Stimulated activated naive CD8-positive, alpha-beta T cell treated with anti-CD3 and anti-CD28 coated beads, Interleukin-15, Interleukin-2, amounts not matched to agents 100 ng/mL and 50 ng/mL, for 24 hours (primary cell): ENCODE results near the gene TEX29.

ENCODE experiments used
- H3K27ac Mint-ChIP-seq: one replicate; pipeline ENCODE4 v1.8.0; 2021; ENCODE audit warnings: mild to moderate bottlenecking, mixed read lengths
- H3K27me3 Mint-ChIP-seq: one replicate; pipeline ENCODE4 v1.8.0; 2021; ENCODE audit warnings: mixed read lengths
- H3K36me3 Mint-ChIP-seq: one replicate; pipeline ENCODE4 v1.8.0; 2021; ENCODE audit warnings: low read depth, mixed read lengths
- H3K4me1 Mint-ChIP-seq: one replicate; pipeline ENCODE4 v1.8.0; 2021; ENCODE audit warnings: low read depth, mixed read lengths
- H3K4me3 Mint-ChIP-seq: one replicate; pipeline ENCODE4 v1.8.0; 2021; ENCODE audit warnings: mild to moderate bottlenecking, mixed read lengths
- H3K9me3 Mint-ChIP-seq: one replicate; pipeline ENCODE4 v1.8.0; 2021; ENCODE audit warnings: mixed read lengths

TEX29 gene

DNA sequence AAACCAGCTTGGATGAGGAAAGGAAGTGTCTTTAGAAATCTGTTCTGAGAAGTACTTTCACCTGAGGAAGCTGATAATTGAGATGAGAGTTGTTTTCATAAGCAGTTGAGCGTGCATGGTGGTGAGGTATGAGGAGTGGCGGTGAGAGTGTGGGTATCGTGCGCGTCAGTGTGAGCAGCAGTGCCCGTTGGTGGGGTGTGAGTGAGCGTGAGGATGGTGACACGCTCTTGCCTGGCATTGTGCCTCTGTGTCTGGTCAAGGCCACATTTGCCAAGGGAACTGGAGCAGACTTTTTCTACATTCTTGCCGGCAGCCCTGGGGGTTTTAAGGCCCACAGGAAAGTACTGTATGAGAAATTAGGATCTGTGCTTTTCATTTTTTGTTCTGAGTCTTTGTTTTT, 36.5 kb upstream of the TEX29 start:
- H3K27ac Mint-ChIP-seq, result no peak overlapping the region
- no peaks in the 10 kb centered on the region for H3K9me3 Mint-ChIP-seq
- no peak overlapping the region for H3K4me3 Mint-ChIP-seq
- H3K36me3 Mint-ChIP-seq, result peaks cover 82% of the 10 kb centered on the region
- H3K27me3 Mint-ChIP-seq, result no peaks in the 10 kb centered on the region
- no peaks in the 10 kb centered on the region for H3K4me1 Mint-ChIP-seq

DNA sequence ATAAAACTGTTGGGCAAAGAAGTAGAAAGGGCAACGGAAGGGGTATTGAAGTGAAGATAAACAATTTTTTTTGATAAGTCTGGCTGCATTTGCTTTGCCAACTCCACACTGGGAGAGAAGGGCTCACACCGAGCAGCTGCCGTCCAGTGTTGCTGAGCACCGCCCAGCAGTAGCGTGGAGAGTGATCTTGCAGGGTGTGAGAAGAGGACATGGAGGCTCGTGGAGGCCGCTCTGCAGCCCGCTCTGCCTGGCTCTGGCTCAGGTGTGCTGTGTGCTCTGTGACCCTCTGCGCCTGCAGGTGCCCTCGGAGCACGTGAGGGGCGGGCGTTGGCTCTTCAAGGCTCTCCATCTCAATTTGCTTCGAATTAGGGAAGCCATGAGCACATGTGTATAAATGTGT, 35.9 kb upstream of the TEX29 start:
- no peaks in the 10 kb centered on the region for H3K4me1 Mint-ChIP-seq
- H3K36me3 Mint-ChIP-seq, result peaks cover 85% of the 10 kb centered on the region
- no peaks in the 10 kb centered on the region for H3K9me3 Mint-ChIP-seq
- H3K4me3 Mint-ChIP-seq, result no peak overlapping the region
- H3K27me3 Mint-ChIP-seq, result no peaks in the 10 kb centered on the region
- H3K27ac Mint-ChIP-seq, result no peak overlapping the region

GRCh38 chr13:111286162-111286561, 34.3 kb upstream of the TEX29 start:
- no peaks in the 10 kb centered on the region for H3K27me3 Mint-ChIP-seq
- peaks cover 81% of the 10 kb centered on the region for H3K36me3 Mint-ChIP-seq
- no peaks in the 10 kb centered on the region for H3K9me3 Mint-ChIP-seq
- H3K4me1 Mint-ChIP-seq, result no peaks in the 10 kb centered on the region
- H3K4me3 Mint-ChIP-seq, result no peak overlapping the region
- no peak overlapping the region for H3K27ac Mint-ChIP-seq

GRCh38 chr13:111286749-111287148, 33.7 kb upstream of the TEX29 start:
- H3K36me3 Mint-ChIP-seq, result peaks cover 75% of the 10 kb centered on the region

GRCh38 chr13:111287201-111287600, 33.2 kb upstream of the TEX29 start:
- no peaks in the 10 kb centered on the region for H3K27me3 Mint-ChIP-seq
- H3K4me1 Mint-ChIP-seq, result no peaks in the 10 kb centered on the region
- no peaks in the 10 kb centered on the region for H3K9me3 Mint-ChIP-seq
- no peak overlapping the region for H3K27ac Mint-ChIP-seq
- H3K36me3 Mint-ChIP-seq, result peaks cover 78% of the 10 kb centered on the region
- no peak overlapping the region for H3K4me3 Mint-ChIP-seq

More at GRCh38 chr13:111286749-111287148, 33.7 kb upstream of the TEX29 start:
- Mint-ChIP-seq H3K9me3 (no peaks in the 10 kb centered on the region), H3K27me3 (no peaks in the 10 kb centered on the region), H3K27ac (no peak overlapping the region), H3K4me3 (no peak overlapping the region), H3K4me1 (no peaks in the 10 kb centered on the region)

DNA sequence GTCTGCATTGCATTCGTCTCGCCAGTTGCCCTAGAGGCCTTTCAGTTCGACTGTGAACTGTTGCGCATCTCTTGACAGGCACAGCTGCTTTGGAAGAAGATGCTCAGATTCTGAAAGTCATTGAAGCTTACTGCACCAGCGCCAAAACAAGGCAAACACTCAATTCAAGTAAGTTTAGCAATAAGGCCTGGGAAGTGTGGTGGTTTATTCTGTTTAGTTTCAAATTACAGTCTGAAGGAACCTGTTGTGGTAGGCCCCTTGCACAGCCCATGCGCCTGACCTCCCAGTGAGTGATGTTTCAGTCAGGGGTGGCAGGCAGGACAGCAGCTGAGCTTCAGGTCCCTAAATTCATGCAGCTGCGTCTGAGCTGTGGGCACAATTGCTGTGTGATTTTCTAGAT, 32.2 kb upstream of the TEX29 start:
- H3K36me3 Mint-ChIP-seq, result peaks cover 81% of the 10 kb centered on the region
- H3K9me3 Mint-ChIP-seq, result no peaks in the 10 kb centered on the region
- H3K4me3 Mint-ChIP-seq, result no peak overlapping the region
- H3K27ac Mint-ChIP-seq, result no peak overlapping the region
- H3K27me3 Mint-ChIP-seq, result no peaks in the 10 kb centered on the region
- no peaks in the 10 kb centered on the region for H3K4me1 Mint-ChIP-seq

GRCh38 chr13:111289251-111289650, 31.2 kb upstream of the TEX29 start:
- H3K27ac Mint-ChIP-seq, result peak overlapping the region; percentile 67
- H3K4me1 Mint-ChIP-seq, result no peaks in the 10 kb centered on the region
- no peaks in the 10 kb centered on the region for H3K27me3 Mint-ChIP-seq
- H3K36me3 Mint-ChIP-seq, result peaks cover 80% of the 10 kb centered on the region
- no peaks in the 10 kb centered on the region for H3K9me3 Mint-ChIP-seq
- no peak overlapping the region for H3K4me3 Mint-ChIP-seq

- H3K27ac Mint-ChIP-seq, result no peak overlapping the region
- H3K9me3 Mint-ChIP-seq, result no peaks in the 10 kb centered on the region
- no peak overlapping the region for H3K4me3 Mint-ChIP-seq
- H3K4me1 Mint-ChIP-seq, result peaks cover 9% of the 10 kb centered on the region
- H3K27me3 Mint-ChIP-seq, result no peaks in the 10 kb centered on the region
- peaks cover 71% of the 10 kb centered on the region for H3K36me3 Mint-ChIP-seq
These were observed 28.5 kb upstream of the TEX29 start for GRCh38 chr13:111291908-111292307.

- H3K27me3 Mint-ChIP-seq, result no peaks in the 10 kb centered on the region
- H3K4me1 Mint-ChIP-seq, result peaks cover 9% of the 10 kb centered on the region
- H3K9me3 Mint-ChIP-seq, result no peaks in the 10 kb centered on the region
- no peak overlapping the region for H3K4me3 Mint-ChIP-seq
- H3K27ac Mint-ChIP-seq, result no peak overlapping the region
- H3K36me3 Mint-ChIP-seq, result peaks cover 71% of the 10 kb centered on the region
These were observed 27.5 kb upstream of the TEX29 start for GRCh38 chr13:111292710-111293485.

GRCh38 chr13:111295886-111296285, 24.6 kb upstream of the TEX29 start:
- Mint-ChIP-seq H3K4me3 (no peak overlapping the region), H3K27ac (no peak overlapping the region), H3K4me1 (peaks cover 9% of the 10 kb centered on the region), H3K9me3 (no peaks in the 10 kb centered on the region), H3K36me3 (peaks cover 59% of the 10 kb centered on the region), H3K27me3 (no peaks in the 10 kb centered on the region)

DNA sequence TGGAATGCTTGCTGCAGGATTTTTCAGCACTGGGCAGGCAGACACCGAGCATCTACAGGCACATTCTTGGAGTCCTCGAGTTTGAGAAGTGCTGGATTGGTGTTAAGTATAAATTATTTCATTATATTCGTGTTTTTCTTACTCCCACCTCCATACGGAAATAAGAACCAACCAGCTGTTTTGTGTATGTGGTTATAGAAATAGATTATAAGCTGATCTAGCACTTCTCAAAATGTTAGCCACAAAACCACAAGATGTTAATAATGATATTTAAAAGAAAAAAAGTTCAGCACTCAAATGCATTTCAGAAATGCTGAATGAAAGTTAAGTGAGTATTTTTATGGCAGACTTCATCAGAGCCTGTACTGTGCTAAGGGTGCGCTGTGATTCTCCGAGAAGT, 24.0 kb upstream of the TEX29 start:
- peaks cover 61% of the 10 kb centered on the region for H3K36me3 Mint-ChIP-seq
- H3K9me3 Mint-ChIP-seq, result no peaks in the 10 kb centered on the region
- H3K27ac Mint-ChIP-seq, result no peak overlapping the region
- peaks cover 9% of the 10 kb centered on the region for H3K4me1 Mint-ChIP-seq
- H3K4me3 Mint-ChIP-seq, result no peak overlapping the region
- H3K27me3 Mint-ChIP-seq, result no peaks in the 10 kb centered on the region

GRCh38 chr13:111298214-111298975, 22.0 kb upstream of the TEX29 start:
- H3K4me1 Mint-ChIP-seq, result peaks cover 9% of the 10 kb centered on the region
- H3K9me3 Mint-ChIP-seq, result no peaks in the 10 kb centered on the region
- no peaks in the 10 kb centered on the region for H3K27me3 Mint-ChIP-seq
- H3K4me3 Mint-ChIP-seq, result no peak overlapping the region
- no peak overlapping the region for H3K27ac Mint-ChIP-seq
- peaks cover 64% of the 10 kb centered on the region for H3K36me3 Mint-ChIP-seq

- peaks cover 79% of the 10 kb centered on the region for H3K36me3 Mint-ChIP-seq
- H3K27me3 Mint-ChIP-seq, result no peaks in the 10 kb centered on the region
- peaks cover 6% of the 10 kb centered on the region for H3K9me3 Mint-ChIP-seq
- H3K4me3 Mint-ChIP-seq, result no peak overlapping the region
- H3K27ac Mint-ChIP-seq, result no peak overlapping the region
- peaks cover 11% of the 10 kb centered on the region for H3K4me1 Mint-ChIP-seq
These were observed 18.3 kb upstream of the TEX29 start for GRCh38 chr13:111302045-111302726.

- no peaks in the 10 kb centered on the region for H3K27me3 Mint-ChIP-seq
- peaks cover 11% of the 10 kb centered on the region for H3K4me1 Mint-ChIP-seq
- no peak overlapping the region for H3K4me3 Mint-ChIP-seq
- no peak overlapping the region for H3K27ac Mint-ChIP-seq
- peaks cover 82% of the 10 kb centered on the region for H3K36me3 Mint-ChIP-seq
- H3K9me3 Mint-ChIP-seq, result peaks cover 11% of the 10 kb centered on the region
These were observed 16.9 kb upstream of the TEX29 start for GRCh38 chr13:111303559-111303958.

DNA sequence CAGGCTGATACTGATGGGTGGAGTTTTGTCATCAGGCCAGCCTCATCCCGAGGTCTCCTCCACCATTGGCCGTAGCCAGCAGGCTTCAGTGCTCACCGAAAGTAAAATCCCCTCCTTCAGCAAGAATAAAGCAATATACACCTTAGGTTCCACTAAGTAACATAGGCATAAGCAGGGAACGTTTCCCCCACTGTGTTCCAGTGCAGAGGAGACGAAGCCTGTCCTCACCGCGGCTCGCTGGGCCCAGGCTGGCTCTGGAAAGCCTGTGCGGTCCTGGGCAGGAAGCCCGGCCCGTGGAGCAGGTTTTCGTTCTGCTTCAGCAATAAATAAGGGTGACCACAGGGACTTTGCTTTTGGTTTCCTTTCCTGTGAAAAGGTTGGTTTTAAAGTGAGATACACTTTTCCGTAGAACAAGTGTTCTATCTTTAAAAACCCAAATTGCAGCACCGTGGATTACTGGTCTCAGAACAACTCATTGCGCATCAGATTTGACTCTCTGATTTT, 16.3 kb upstream of the TEX29 start:
- Mint-ChIP-seq H3K27ac (no peak overlapping the region), H3K4me3 (no peak overlapping the region), H3K36me3 (peaks cover 87% of the 10 kb centered on the region), H3K9me3 (peaks cover 11% of the 10 kb centered on the region), H3K27me3 (no peaks in the 10 kb centered on the region), H3K4me1 (peaks cover 11% of the 10 kb centered on the region)
